GM10266 (cell line): ENCODE measurements around the gene SBK1.
"Not testable (repeated sequence)": the region's sequence is repeated elsewhere in the genome, so short reads cannot be mapped to it uniquely, and the experiment has no call there.

ENCODE experiments used
- DNase-seq: peaks from one replicate; pipeline ENCODE4 v3.0.0; 2012; ENCODE audit errors: extremely low spot score
- TF ChIP-seq, protein P1 (sequence below): IDR thresholded peaks from 2 replicates; pipeline ENCODE4 v1.5.1; 2012; ENCODE audit warnings: mild to moderate bottlenecking, low read depth; ENCODE audit not compliant: control insufficient read depth, insufficient read depth; ENCODE audit errors: missing control alignments

Gene SBK1

DNA sequence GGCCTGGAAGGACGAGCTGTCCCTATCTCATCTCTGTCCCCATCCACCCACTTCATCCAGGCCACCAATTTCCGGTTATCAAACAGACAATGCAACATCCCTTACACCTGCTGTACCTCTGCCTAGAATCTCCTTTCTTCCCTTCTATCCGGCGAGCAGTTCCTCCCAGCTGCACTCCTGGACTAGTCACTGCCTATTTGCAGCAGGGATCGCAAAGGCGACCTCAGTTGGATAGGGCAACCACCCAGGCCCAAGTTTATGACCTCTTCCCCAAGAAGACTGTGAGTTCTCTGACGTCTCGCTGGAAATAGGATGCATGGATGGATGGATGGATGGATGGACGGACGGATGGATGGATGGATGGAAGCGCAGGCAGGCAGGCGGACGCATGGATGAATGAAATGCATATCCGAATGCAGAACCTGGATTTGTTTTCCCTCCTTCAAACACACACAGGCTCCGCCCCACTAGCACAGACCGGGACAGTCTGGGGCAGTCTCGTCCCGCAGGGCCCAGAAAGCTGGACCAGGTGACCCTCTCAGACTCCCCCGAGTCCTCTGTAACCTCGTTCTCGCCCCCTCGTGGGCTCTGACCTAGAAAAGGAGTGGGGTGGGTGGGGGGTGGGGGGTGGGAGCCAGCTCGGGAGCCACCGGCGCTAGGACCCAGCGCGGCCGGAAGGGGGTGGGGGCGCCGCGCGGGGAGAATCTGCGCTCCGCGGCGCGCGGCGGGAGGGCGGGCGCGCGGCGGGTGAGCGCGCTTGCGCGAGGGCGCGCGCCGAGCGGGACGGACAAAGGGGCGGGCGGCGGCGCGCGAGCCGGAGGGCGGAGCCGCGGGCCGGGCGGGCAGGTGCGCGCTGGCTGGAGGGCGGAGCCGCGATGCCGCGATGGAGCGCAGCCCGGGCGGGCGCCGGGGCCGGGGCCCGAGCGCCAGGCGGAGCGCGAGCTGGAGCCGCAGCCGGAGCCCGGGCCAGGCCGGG is at the start of gene SBK1:
Gene SBK1, plus strand, starts transcription at position 875 of the 976 bp plus-strand sequence. CDS start 24,867 bp downstream, outside the sequence.
- DNase-seq: peak; percentile 99
- TF ChIP-seq, protein P1, sequence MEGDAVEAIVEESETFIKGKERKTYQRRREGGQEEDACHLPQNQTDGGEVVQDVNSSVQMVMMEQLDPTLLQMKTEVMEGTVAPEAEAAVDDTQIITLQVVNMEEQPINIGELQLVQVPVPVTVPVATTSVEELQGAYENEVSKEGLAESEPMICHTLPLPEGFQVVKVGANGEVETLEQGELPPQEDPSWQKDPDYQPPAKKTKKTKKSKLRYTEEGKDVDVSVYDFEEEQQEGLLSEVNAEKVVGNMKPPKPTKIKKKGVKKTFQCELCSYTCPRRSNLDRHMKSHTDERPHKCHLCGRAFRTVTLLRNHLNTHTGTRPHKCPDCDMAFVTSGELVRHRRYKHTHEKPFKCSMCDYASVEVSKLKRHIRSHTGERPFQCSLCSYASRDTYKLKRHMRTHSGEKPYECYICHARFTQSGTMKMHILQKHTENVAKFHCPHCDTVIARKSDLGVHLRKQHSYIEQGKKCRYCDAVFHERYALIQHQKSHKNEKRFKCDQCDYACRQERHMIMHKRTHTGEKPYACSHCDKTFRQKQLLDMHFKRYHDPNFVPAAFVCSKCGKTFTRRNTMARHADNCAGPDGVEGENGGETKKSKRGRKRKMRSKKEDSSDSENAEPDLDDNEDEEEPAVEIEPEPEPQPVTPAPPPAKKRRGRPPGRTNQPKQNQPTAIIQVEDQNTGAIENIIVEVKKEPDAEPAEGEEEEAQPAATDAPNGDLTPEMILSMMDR: no peak

DNA sequence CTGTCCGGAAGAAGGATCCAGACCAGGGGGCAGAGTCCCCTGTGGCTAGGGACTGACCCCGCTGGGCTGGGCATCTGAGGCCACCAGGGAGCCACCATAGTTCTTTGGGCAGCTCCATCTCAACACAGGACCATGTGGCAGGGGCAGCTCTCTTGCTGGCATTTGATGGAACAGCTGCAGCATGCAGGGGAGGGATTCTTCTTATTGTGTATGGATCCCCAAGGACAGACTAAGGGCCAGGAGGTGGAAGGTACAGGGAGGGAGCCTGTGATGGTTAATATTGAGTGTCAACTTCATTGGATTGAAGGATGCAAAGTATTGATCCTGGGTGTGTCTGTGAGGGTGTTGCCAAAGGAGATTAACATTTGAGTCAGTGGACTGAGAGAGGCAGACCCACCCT is 42.8 kb upstream of the SBK1 start:
- not testable (repeated sequence) for DNase-seq

DNA sequence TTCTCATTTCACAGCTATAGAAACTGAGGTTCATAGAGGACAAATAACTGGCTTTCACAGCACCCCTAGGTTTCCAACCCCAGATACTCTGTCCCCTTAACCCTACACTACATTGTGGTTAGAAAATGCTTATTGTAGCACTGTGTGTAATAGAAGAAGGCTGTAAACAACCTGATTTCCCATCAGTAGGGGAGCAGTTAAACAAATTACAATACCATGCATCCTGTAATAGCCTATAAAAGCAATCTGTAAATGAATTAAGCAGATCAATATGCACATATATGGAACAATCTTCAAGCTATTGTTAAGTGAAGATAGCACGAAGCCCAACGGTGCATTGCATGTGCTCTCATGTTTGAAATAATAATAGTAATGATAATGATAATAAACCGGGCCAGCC is 41.3 kb upstream of the SBK1 start:
- DNase-seq: no peak
- TF ChIP-seq, protein P1: no peak

DNA sequence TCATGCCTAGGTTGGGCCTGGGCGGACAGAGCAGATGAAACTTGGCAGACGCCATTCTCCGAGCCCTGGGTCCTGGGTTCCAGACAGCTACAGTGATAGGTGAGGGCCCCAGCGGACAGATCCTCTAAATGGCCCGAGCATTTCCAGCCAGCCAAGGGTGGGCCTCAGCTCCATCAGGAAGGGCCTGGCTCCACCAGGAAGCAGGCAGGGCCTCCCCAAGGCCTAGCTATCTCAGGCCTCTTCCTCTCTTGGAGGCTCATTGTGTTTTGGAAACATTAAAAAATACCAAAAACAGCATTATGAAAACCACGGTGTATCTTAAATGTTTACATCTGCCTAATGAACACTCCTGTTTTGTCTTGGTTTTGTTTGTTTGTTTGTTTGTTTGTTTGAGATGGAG is 38.2 kb upstream of the SBK1 start:
- TF ChIP-seq, protein P1: no peak
- no peak for DNase-seq

DNA sequence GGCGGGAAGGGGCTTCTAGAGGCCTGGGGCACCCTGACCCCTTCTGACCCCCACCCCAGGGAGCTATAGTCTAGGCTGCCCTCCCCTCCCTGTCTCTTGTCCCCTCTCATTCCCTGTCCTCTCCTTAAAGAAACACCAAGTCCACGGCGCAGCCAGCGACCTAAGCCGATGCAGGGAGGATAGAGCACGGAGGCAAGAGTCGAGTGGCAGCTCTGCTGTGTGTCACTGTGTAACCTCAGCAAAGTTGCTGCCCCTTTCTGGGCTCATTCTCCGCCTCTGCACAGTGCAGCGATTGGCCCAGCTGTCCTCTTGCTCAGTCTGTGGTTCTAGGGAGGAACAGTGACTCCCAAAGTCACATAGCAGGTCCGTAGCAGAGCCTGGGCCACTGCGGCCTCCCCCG is 36.5 kb upstream of the SBK1 start:
- TF ChIP-seq, protein P1: no peak
- no peak for DNase-seq

DNA sequence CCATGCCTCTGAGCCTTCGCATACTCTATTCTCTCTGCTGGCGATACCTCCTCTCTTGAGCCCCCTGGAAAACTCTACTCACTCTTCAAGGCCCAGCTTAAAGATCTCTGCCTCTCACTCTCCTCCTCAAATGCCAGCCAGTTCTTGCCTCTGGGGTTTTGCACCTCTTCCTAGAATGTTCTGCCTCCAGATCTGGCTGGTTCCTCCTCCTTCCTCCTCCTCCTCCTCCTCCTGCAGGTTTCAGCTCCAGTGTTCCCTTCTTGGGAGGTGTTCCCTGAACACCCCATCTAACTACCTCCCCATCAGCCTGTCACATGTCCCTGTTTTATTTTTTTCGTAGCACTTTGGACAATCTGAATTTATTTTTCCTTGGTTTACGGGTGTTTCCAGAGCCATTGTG is 35.1 kb upstream of the SBK1 start:
- TF ChIP-seq, protein P1: no peak
- no peak for DNase-seq

DNA sequence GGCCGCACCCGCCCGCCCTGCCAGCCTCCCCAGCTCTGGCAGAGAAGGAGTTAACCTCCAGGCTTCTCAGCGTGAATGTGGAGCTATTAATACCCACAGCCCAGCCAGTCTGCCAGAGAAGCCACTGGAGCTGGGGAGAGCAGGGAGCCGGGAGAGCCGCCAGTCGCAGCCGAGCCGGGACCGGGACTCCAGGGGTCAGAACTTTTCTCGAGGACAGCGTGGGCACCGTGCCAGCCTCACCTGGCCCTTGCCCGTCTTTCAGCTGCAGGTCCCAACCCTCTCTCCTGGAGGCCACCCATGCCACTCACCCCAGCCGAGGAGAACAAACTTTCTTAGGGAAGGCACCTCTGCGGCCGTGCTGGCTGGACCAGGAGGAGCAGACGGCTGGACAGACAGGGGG is 33.8 kb upstream of the SBK1 start:
- DNase-seq: no peak

More for the DNA sequence above, 33.8 kb upstream of the SBK1 start:
- TF ChIP-seq, protein P1: no peak
